NCI-H446 treated with DMSO at 0.1 percent for 48 hours (cell line): Measurements from ENCODE around the gene CRYGN.

Experiments used
- DNase-seq: peaks from one replicate; lab custom pipeline; 2025; lab: John Stamatoyannopoulos, UW

CRYGN gene

GRCh38 chr7:151426904-151427704 lies 12.8 kb downstream of the CRYGN start:
- DNase-seq = no peak

DNA sequence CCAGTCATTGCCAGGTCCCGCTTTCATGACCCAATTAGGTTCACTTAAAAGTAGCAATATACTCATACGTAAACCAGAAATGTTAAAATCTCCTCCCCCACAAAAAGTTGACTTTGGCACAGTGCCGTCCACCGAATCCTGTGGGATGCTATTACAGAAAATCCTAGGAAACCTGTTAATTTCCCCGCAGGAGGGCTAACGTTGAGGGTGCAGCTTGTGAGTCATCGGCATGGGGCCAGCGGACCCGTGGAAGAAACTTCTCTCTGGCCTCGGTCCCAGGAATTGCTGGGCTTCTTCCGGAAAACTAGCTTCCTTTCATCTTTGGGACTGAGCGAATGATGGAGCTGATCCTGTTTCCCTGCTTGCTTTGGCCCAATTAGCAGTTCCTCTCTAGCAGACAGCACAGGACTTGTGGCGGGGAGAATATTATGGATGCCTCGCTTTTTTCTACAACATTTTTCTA lies 13.5 kb downstream of the CRYGN start:
- peak; percentile 85 for DNase-seq

DNA sequence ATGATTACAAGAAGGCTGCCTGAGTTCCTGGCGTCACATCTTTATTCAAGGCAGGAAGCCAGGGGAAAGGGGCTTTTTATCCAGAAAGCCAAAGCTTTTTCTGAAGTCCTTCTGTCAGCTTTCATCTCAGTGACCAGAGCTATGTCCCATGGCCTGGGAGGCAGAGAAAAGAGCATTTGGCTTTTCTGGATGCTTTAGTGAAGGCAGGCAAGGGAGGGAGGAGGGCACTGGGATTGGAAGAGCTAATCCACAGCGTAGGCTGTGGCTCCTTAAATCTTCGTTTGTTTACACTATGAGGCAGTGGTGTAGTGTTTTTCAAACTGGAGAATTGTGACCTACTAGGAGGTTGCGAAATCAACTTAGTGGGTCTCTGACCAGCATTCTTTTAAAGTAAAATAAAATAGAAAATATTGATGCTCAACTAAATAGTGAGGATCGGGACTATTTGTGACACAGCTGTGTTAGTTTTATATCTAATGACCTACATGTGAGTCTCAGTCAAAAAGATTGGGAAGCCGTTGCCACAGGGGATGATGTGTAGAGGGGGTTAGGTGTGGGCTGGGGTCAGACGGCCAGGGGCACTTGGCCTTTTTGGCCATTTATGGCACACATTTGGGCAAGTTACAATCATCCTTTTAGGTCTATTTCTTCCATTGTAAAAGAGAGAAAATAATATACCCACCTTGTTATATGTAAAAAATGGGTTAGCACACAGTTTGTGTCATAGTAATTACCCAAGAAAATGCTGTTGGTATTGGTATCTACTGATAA lies 14.1 kb downstream of the CRYGN start:
- DNase-seq = peak; percentile 25

- DNase-seq = no peak
Observed at GRCh38 chr7:151424799-151425198, 15.1 kb downstream of the CRYGN start.

DNA sequence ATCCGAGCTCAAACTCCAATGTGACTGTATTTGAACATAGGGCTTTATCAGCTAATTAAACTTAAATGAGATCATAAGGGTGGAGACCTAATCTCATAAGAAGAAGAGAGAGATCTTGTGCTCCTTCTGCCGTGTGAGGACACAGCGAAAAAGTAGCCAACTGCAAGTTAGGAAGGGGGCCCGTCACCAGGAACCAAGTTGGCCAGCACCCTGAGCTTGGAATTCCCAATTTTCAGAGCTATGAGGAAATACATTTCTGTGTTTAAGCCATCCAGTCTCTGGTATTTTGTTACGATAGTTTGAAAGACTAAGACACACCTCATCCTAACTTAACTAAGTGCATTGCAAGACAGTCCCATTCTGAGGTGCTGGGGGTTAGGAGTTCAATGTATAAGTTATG lies 16.0 kb downstream of the CRYGN start:
- DNase-seq = no peak

- no peak for DNase-seq
Observed at GRCh38 chr7:151423226-151423625, 16.7 kb downstream of the CRYGN start.

DNA sequence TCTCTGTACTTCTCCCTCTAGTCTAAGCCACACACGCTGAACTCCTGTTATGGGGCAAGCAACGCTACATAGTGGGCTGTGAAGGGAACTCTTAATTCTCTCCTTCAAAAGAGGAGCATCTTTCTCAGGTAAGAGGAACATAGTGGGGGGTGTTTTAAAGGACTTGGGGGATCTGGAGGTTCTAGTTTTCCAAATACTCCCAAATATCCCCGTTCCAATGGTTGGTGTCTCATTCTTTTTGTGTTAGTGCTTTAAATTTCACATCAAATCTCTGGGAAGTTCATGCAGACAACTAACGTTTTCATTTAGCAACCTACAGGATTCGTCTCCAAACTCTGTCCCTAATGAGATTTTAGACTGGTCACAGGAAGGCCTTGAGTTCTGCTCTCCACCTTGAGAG lies 17.7 kb downstream of the CRYGN start:
- no peak for DNase-seq

DNA sequence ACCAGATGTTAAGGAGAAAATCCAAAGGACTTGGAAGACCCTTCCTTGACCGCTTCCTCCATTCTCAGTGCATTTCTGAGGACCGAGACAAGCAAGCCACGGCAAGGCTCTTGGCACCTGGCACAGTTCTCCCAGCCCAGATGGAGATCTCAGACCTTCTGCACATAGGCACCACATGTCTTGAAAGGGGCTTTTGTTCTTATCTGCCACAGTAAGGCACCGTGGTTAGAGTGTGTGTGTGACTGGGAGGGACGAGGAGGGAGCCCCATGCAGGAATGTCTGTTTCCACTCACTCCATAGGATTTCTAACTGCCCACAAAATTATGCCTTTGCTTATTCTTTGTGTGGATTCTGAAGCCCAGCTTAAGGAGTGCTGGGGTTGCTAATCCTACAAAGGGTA lies 19.8 kb downstream of the CRYGN start:
- no peak for DNase-seq

DNA sequence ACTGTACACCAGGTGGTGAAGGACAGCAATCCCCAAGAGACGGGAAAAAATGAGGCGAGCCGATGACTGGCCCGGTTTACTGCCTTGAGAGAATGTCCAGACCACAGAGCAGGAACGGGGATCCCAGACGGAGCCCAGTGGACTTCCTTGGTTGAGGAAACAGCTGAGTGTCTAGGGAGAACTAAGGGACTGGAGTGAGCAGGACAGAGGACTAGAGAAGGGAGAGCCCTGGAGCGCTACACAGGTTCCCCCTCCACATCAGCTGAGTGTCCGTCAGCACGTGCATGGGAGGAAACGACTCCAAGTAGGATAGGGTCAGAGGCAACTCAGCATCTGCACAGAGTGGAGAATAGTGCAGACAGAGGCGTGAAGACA lies 23.0 kb downstream of the CRYGN start:
- DNase-seq = no peak

- no peak for DNase-seq
Observed at GRCh38 chr7:151416112-151416940, 23.6 kb downstream of the CRYGN start.

DNA sequence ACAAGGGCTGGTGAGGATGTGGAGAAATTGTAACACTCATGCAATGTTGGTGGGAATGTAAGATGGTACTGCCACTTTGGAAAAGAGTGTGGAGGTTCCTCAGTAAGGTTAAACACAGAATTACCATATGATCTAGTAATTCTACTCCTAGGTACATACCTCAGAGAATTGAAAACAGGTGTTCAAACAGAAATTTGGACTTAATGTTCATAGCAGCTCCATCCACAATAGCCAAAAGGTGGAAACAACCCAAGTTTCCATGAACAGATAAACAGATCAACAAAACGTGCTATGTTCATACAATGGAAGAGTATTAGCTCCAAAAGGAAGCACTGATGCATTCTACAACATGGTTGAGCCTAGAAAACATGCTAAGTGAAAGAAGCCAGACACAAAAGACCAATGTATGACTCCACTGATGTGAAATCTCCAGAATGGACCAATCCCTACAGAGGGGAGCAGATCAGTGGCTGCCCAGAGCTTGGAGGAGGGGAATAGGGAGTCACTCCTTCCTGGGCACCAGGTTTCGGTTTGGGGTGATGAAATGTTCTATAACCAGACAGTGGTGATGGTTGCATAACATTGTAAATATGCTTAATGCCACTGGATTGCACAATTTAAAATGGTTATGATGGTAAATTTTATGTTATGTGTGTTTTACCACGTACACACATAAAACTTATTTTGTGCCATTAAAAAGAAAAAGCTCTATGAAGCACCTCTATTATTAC lies 24.4 kb downstream of the CRYGN start:
- DNase-seq = no peak

GRCh38 chr7:151413241-151413640 lies 26.7 kb downstream of the CRYGN start:
- DNase-seq = no peak

DNA sequence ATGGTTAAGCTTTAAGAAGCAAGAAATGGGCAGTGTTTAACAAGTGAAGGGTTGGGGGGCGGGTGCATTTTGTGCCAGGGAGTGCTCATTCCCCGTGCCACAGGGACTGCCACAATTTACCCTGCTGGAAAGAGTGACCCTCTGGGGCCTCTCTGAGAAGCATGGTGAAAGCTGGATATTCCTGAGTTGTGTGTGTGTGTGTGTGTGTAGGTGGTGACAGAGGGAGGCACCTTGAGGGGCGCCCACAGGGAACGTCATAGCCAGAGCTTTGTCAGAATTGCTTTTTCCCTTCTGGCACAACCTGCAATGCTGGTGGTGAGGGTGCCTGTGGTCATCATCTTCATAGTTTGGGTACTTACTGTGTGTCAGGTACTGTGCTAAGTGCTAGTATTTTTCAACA lies 27.6 kb downstream of the CRYGN start:
- no peak for DNase-seq

DNA sequence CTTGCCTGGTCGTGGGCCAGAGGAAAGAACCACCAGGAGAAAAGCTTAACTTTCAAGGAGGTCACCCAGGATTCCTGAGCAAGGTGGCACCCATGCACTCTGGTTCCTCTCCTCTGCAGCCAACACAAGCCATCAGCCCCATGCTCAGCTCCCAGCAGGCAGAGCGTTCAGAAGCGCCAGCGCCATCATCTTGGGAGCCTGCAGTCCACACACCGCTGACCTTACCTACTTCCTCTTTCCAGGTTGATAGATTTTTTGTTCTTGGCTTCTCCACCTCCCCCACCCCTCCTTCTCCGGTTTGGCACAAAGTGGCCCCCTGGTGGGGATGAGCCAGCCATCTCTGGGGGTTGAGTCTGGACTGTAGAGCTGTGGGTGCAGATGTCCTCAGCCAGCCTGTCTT lies 28.4 kb downstream of the CRYGN start:
- no peak for DNase-seq

DNA sequence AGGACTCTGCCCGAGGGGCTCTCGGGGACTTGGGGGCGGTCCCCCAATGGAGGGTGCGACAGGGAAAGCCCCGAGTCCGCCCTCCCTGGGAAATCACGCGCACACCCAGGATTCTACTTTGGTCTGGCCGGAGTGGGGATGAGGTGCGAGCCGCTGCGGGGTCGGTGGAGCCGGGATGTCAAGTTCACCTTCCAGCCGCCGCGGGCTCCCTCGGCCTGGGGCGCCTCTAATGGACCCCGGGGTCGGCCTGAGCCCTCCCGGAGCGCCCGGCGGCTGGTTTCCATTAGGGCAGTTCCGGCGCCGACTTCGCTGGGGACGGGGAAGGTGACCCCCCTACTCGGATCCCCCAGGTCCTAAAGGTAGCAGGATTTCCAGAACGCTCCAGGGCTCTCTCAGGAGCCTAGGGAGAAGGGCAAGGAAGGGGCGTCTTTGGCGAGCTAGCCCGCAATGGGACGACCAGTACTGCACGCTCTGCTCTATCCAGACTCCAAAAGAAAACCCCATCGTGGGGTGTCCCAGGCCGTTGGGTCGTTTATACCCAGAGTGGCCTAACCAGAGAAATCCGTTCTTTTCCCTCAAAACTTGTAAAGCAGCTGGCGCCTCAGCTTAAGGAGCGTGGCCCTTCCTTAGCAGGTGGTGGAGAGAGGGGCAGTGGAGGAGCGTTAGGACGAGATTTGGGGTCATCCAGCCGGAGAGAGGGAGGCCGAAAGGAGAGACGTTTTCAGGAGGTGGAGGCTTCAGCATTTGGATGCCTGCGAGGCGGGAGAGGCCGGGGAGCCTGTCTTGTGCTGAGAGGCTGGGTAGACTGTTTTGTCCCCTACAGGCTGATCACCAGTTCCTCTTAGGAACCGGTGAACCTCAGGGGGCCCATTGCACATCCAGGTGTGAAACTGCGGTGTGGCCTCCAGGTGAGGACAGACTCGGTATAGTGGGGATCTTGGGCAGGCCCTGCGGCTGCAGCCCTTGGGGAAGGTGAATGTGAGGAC lies 29.2 kb downstream of the CRYGN start:
- DNase-seq = no peak

DNA sequence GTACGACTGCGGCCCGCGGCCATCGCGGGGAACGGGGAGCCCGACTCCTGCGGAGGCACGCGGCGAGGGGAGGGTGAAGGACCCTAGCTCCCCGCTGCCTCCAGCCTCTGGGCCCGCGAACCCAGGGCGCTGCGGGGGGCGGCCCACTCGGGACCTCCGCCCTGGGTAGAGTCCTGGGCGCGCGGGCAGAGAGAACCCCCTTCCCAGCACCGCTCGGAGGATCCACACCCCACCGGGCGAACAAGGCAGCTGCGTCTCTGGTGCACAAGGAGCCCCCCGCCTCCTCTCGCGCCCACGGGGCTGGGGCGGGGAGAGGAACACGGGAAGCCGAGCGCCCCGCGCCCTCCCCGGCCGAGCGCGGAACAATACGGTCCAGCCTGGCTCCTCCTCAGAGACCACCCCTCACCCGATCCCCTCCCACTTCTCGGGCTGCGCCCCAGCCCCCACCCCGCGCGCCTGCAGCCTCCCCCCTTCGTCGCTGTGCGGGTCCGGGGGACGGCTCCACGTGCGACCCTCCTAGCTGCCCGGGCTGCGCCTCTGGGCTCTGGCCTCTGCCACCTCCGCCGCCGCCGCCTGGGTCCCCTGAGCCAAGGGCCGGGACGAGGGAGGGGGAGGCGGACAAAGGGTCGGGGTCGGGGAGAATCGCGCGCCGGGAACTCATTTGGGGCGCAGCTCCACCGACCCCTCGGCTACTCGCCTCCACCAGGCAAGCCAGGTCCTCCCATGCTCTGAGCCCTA lies 30.1 kb downstream of the CRYGN start, which contains the start of gene WDR86:
Gene WDR86, minus strand, starts transcription at position 372 of the 738 bp plus-strand sequence. CDS start 449 bp downstream, outside the sequence.
- no peak for DNase-seq

DNA sequence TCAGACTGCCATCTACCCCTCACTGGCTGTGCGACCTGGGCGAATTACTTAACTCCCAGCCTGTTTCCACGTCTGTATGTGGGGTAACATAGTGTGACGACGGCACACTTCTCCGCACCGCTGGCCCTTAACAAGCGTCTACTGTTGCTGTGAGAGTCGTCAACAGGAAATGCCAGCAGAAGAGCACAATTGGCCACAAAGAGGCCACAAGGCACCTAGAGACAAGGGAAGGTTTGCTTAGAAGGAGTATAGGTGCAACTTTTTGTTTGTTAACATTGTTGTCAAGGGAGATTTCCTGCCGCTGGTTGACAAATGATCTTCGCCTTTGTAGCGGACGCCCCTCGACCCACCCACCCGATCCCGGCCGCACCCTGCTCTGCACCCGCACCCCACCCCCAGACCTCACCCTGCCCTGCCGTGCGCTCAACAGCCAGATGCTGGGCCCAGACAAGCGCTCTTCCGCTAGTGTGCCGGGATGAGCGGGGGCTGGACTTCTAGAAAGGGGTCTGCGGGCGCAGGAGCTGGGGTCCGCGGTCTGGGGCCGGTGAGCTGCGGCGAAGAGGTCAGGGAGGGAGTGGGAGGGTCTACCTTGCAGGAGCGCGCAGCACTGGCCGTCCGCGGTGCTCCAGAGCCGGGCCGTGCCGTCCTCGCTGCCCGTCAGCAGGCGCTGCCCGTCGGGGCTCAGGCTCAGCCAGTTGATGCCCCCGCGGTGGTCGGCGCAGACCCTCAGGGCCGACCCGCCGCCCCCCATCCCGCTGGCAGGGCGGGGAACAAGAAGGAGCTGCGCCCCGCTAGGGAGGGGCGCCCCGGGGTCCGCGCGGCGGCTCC lies 30.9 kb downstream of the CRYGN start:
- no peak for DNase-seq

- DNase-seq = no peak
Observed at GRCh38 chr7:151408498-151408838, 31.5 kb downstream of the CRYGN start.
